Measurements from ENCODE around the gene INSIG1. TPM values are rescaled to one million over a fixed set of nuclear protein-coding genes. Genes with fewer than 3 reads are reported as not detected.

The INSIG1 gene
- total RNA-seq, 4 donors from 2014 or later = 40.1 to 151 (median 79.5) TPM

DNA sequence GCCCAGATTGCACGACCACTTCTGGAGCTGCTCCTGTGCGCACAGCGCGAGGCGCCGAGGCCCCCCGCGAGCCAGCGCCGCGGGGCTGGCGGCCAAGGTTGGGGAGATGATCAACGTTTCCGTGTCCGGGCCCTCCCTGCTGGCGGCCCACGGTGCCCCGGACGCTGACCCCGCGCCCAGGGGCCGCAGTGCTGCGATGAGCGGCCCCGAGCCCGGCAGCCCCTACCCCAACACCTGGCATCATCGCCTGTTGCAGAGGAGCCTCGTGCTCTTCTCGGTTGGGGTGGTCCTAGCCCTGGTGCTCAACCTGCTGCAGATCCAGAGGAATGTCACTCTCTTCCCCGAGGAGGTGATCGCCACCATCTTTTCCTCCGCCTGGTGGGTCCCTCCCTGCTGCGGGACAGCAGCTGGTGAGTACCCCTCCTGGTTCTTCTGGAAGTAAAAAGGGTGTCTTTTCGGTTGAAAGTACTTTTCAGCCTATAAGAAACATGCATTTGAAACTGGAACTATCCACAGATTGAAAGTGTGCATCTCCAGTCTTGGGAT is 683 bp downstream of the INSIG1 start:
- H3K4me3 ChIP-seq (ENCODE audit: low read depth, poor library complexity, severe bottlenecking) = peak overlapping the region; percentile 73
- peak in 1 of 2 donors; percentile 12 for DNase-seq (ENCODE audit: low spot score in 2 of 2)
- intact Hi-C loops (cut with DNase I; ENCODE audit: low total_unique reads) = no loop called here
- WGBS, 2 donors = 0 to 1% methylated on average over 7 to 32 of the region's 34 CpGs
- no peak for TF ChIP-seq POLR2A (IDR thresholded peaks at IDR 0.05)
- TF ChIP-seq, protein P1, sequence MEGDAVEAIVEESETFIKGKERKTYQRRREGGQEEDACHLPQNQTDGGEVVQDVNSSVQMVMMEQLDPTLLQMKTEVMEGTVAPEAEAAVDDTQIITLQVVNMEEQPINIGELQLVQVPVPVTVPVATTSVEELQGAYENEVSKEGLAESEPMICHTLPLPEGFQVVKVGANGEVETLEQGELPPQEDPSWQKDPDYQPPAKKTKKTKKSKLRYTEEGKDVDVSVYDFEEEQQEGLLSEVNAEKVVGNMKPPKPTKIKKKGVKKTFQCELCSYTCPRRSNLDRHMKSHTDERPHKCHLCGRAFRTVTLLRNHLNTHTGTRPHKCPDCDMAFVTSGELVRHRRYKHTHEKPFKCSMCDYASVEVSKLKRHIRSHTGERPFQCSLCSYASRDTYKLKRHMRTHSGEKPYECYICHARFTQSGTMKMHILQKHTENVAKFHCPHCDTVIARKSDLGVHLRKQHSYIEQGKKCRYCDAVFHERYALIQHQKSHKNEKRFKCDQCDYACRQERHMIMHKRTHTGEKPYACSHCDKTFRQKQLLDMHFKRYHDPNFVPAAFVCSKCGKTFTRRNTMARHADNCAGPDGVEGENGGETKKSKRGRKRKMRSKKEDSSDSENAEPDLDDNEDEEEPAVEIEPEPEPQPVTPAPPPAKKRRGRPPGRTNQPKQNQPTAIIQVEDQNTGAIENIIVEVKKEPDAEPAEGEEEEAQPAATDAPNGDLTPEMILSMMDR (IDR thresholded peaks at IDR 0.05) = no peak

DNA sequence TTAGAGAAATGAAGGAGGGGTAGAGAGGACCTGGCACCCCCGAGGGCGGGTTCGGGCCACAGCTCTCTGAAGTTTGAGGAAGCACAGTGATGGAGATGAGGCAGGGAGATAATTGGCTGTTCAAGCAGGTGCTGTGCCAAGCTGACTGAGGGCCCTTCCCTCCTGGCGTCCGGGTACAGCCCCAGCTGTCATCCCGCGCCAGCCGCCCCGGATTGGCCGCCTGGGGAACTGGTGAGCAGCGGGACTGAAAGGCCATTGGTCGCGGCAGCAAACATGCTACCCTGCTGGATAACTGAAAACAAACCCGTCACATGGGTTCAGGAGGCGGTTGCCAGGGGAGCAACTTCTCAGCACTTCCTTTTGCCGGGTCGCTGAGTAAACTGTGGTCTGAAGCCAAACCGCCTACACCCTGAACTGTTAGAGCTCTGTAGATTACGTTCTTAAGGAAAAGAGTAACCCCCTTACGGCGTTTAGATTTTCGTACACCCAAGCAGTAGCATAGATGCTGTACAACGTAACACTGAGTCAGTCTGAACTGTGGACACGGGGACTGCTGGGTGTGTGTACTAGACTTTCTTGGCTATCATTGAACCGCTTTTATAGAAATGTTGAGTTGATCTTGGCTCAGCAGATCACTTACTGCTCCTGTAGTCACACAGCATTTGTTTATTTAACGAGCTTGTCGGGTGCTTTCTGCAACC is 1.3 kb downstream of the INSIG1 start:
- peak; percentile 96 to 99 for DNase-seq (ENCODE audit: low spot score in 2 of 2)
- intact Hi-C loops (cut with DNase I; ENCODE audit: low total_unique reads) = no loop called here
- TF ChIP-seq, protein P1 (IDR thresholded peaks at IDR 0.05) = no peak
- no peak for TF ChIP-seq POLR2A (IDR thresholded peaks at IDR 0.05)
- WGBS, 2 donors = 1 to 4% methylated on average over 16 to 27 of the region's 27 CpGs
- peak overlapping the region; percentile 73 for H3K4me3 ChIP-seq (ENCODE audit: low read depth, poor library complexity, severe bottlenecking)

DNA sequence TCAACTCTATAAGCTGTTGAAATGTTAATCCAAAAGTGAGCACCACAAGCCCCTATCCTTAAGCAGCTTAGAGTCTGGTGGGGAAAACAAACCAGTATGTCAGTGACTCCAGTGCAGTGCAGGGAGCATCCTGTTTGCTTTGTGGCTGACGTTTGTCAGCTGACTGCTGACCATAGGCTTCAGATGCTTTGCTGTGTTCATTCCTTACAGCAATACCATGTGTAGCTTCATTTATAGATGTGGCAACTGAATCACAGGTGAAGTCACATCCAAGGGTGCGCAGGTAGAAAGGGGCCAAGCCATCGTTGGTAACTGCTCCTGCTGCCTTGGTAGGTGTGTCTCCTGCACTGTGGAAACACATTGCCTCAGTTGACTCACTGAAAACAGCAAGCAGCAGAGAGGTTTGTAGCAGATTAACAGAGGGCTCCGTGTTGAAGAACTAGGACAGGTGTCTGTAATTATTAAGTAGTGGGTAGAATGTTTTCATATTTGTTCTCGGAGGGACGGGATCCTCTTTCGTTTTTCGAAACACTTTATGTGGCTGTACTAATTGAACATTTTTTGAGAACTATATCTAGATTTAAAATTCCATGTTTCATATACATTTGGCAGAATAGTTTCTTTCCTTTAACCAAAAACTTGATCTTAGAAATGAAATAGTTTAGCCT is 2.0 kb downstream of the INSIG1 start:
- 53 to 58% methylated on average over 8 of the region's 8 CpGs for WGBS, 2 donors
- intact Hi-C loops (cut with DNase I; ENCODE audit: low total_unique reads) = no loop called here
- no peak for TF ChIP-seq POLR2A (IDR thresholded peaks at IDR 0.05)
- TF ChIP-seq, protein P1 (IDR thresholded peaks at IDR 0.05) = no peak
- no peak overlapping the region for H3K4me3 ChIP-seq (ENCODE audit: low read depth, poor library complexity, severe bottlenecking)
- no peak for DNase-seq (ENCODE audit: low spot score in 2 of 2)

DNA sequence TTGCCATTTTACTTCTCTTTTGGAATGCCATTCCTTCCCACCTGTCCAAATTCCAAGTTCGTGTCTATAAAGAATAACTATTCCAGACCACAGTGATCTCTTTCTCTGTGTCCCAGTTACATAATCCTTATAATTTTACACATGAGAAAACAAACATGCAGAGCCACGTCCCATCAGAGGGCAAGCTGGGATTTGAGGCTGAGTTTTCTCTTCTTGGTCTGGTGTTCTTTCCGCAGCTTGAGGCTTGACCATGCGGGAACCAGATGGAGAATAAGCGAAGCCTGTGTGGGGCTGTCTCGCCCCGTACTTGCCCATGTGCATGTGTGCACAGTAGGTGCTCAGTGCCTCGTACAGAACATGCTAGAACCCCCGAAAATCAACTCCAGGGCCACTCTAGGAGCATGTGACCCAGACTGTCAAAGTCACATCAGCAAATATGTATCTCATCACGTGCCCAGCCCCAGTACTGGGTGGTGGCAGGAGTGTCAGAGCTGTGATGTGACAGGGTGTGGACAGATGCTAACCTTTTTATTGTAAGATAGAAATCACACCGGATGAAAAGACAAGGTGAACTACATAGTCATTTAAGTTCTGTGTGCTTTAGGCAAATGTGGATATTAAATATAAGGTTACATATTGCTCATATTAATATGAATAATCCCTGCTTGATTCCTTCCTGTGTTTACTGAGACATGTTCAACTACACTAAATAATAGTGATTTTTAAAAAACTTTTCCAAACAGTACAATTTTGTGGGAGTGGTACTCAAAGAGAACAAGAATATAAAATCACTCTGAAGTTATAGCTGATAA is 3.2 kb downstream of the INSIG1 start:
- WGBS, 2 donors = 67 to 71% methylated on average over 11 of the region's 11 CpGs
- no peak for DNase-seq (ENCODE audit: low spot score in 2 of 2)
- intact Hi-C loops (cut with DNase I; ENCODE audit: low total_unique reads) = no loop called here
- TF ChIP-seq, protein P1 (IDR thresholded peaks at IDR 0.05) = no peak
- TF ChIP-seq POLR2A (IDR thresholded peaks at IDR 0.05) = no peak
- no peak overlapping the region for H3K4me3 ChIP-seq (ENCODE audit: low read depth, poor library complexity, severe bottlenecking)

DNA sequence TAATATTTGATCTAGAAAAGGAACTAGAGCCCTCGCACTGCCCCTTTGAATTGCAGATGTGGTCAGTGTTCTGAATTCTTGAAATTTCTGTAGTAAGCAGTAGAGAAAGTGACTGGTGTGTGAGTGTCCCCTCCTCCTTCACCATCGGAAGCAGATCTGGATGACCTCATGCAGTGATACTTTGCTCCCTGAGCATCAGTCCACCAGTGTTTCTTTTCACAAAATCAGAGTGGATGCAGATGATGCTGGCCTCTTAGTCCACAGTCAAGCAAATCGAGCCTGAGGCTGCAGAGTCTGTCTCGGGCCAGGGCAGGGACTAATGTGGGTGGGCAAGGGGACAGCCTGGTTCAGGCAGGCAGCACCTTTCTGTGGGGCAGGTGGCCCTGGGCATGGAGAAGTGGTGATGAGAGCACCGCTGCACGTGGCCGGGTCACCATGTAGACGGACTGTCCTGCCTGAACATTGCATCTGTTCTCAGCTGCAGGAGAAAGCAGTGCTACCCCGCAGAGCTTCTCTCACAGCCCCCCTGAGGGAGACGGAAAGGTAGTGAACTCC is 5.4 kb downstream of the INSIG1 start:
- intact Hi-C loops (cut with DNase I; ENCODE audit: low total_unique reads) = no loop called here
- no peak for DNase-seq (ENCODE audit: low spot score in 2 of 2)
- WGBS, 2 donors = 86 to 92% methylated on average over 10 of the region's 10 CpGs
- no peak overlapping the region for H3K4me3 ChIP-seq (ENCODE audit: low read depth, poor library complexity, severe bottlenecking)
- TF ChIP-seq POLR2A (IDR thresholded peaks at IDR 0.05) = no peak
- TF ChIP-seq, protein P1 (IDR thresholded peaks at IDR 0.05) = no peak
